Transverse colon (tissue), 4 donors: ENCODE results near the gene QSOX2.

Experiments used
- CTCF ChIP-seq, 5 experiments: fragments of 200-600 bp in 3 of 5; fragments of 450-650 bp in 2 of 5; sonication (generic) in 3 of 5; IDR thresholded peaks; 1 replicate in 2 of 5; 2 replicates in 3 of 5; pipeline ENCODE4 v1.5.1; 2016 to 2017; ENCODE audit warnings: antibody characterized with exemption in 5 of 5, inconsistent platforms in 3 of 5, mild to moderate bottlenecking in 2 of 5, moderate library complexity in 1 of 5
- EP300 ChIP-seq: sonication (generic); formaldehyde crosslinking; IDR thresholded peaks from one replicate; pipeline ENCODE4 v1.6.1; 2017; ENCODE audit warnings: antibody characterized with exemption, low read depth
- POLR2A ChIP-seq: fragments of 450-650 bp; IDR thresholded peaks from one replicate; pipeline ENCODE4 v1.6.1; 2016; ENCODE audit warnings: antibody characterized with exemption, mild to moderate bottlenecking, moderate library complexity
- POLR2AphosphoS5 ChIP-seq, 3 donors: sonication (generic); formaldehyde crosslinking; IDR thresholded peaks; one replicate each; pipeline ENCODE4 v1.6.1; 2016; ENCODE audit warnings: antibody characterized with exemption in 3 of 3

GRCh38 chr9:136190237-136190601, 55.4 kb downstream of the QSOX2 start:
- TF ChIP-seq CTCF (IDR thresholded peaks at IDR 0.05): no peak
- no peak for TF ChIP-seq EP300
- no peak for TF ChIP-seq POLR2A
- no peak for TF ChIP-seq POLR2AphosphoS5 (IDR thresholded peaks at IDR 0.05)
